ENCODE measurements around the gene SH3PXD2B. TPM values are rescaled to one million over a fixed set of nuclear protein-coding genes. Genes with fewer than 3 reads are reported as not detected.

SH3PXD2B gene
- total and polyA plus RNA-seq, 8 donors: 6.7 to 63.0 (median 20.5) TPM

- Histone ChIP-seq H3K36me3 (peaks cover 32 to 96% (median 96%) of the 10 kb centered on the region in 4 donors), H3K27me3 (no peaks in the 10 kb centered on the region), H3K9me3 (no peaks in the 10 kb centered on the region), H3K4me1 (peaks cover 0 to 13% (median 7%) of the 10 kb centered on the region in 4 donors), H3K4me3 (no peak overlapping the region), H3K27ac (peak overlapping the region in 1 of 5 donors; percentile 17)
- 41 to 77% (median 52%) methylated on average over 5 of the region's 5 CpGs for WGBS, 5 donors
- intact Hi-C loops (cut with DNase I; ENCODE audit: low total_unique reads): no loop called here
- peak in 1 of 2 donors; percentile 31 for DNase-seq
- TF ChIP-seq EP300 (IDR thresholded peaks at IDR 0.05) (no peak), POLR2AphosphoS5 (IDR thresholded peaks at IDR 0.05) (peak in 1 of 3 donors; percentile 39)
- TF ChIP-seq, protein P1, sequence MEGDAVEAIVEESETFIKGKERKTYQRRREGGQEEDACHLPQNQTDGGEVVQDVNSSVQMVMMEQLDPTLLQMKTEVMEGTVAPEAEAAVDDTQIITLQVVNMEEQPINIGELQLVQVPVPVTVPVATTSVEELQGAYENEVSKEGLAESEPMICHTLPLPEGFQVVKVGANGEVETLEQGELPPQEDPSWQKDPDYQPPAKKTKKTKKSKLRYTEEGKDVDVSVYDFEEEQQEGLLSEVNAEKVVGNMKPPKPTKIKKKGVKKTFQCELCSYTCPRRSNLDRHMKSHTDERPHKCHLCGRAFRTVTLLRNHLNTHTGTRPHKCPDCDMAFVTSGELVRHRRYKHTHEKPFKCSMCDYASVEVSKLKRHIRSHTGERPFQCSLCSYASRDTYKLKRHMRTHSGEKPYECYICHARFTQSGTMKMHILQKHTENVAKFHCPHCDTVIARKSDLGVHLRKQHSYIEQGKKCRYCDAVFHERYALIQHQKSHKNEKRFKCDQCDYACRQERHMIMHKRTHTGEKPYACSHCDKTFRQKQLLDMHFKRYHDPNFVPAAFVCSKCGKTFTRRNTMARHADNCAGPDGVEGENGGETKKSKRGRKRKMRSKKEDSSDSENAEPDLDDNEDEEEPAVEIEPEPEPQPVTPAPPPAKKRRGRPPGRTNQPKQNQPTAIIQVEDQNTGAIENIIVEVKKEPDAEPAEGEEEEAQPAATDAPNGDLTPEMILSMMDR (IDR thresholded peaks at IDR 0.05): no peak
These were observed 106.2 kb downstream of the SH3PXD2B start for GRCh38 chr5:172348084-172348483.

- intact Hi-C loops (cut with DNase I; ENCODE audit: low total_unique reads): no loop called here
These were observed 106.8 kb downstream of the SH3PXD2B start for GRCh38 chr5:172347496-172348052.

GRCh38 chr5:172345881-172346280, 108.4 kb downstream of the SH3PXD2B start:
- peaks cover 32 to 98% (median 97%) of the 10 kb centered on the region in 4 donors for H3K36me3 ChIP-seq
- intact Hi-C loops (cut with DNase I; ENCODE audit: low total_unique reads): no loop called here
- no peaks in the 10 kb centered on the region for H3K27me3 ChIP-seq
- no peaks in the 10 kb centered on the region for H3K9me3 ChIP-seq
- H3K27ac ChIP-seq: no peak overlapping the region
- no peak for DNase-seq
- H3K4me3 ChIP-seq: no peak overlapping the region
- TF ChIP-seq POLR2A (IDR thresholded peaks at IDR 0.05) (no peak), EP300 (IDR thresholded peaks at IDR 0.05) (no peak), POLR2AphosphoS5 (IDR thresholded peaks at IDR 0.05) (no peak)
- TF ChIP-seq, protein P1 (IDR thresholded peaks at IDR 0.05): no peak
- H3K4me1 ChIP-seq: peaks cover 0 to 13% (median 7%) of the 10 kb centered on the region in 4 donors
- 80 to 93% (median 89%) methylated on average over 9 to 11 of the region's 11 CpGs for WGBS, 5 donors

More at GRCh38 chr5:172347496-172348052, 106.8 kb downstream of the SH3PXD2B start:
- DNase-seq: no peak
- H3K36me3 ChIP-seq: peaks cover 32 to 96% (median 96%) of the 10 kb centered on the region in 4 donors
- no peaks in the 10 kb centered on the region for H3K27me3 ChIP-seq
- TF ChIP-seq POLR2A (IDR thresholded peaks at IDR 0.05) (no peak), EP300 (IDR thresholded peaks at IDR 0.05) (no peak), POLR2AphosphoS5 (IDR thresholded peaks at IDR 0.05) (no peak)
- TF ChIP-seq, protein P1 (IDR thresholded peaks at IDR 0.05): no peak
- H3K27ac ChIP-seq: peak overlapping the region in 1 of 5 donors; percentile 17
- H3K9me3 ChIP-seq: no peaks in the 10 kb centered on the region
- WGBS, 5 donors: 54 to 66% (median 58%) methylated on average over 8 of the region's 8 CpGs
- H3K4me1 ChIP-seq: peaks cover 0 to 13% (median 7%) of the 10 kb centered on the region in 4 donors
- H3K4me3 ChIP-seq: no peak overlapping the region

GRCh38 chr5:172344855-172345409, 109.4 kb downstream of the SH3PXD2B start:
- Histone ChIP-seq H3K9me3 (no peaks in the 10 kb centered on the region), H3K4me3 (no peak overlapping the region), H3K27ac (no peak overlapping the region), H3K4me1 (peaks cover 0 to 13% (median 7%) of the 10 kb centered on the region in 4 donors), H3K36me3 (peaks cover 35 to 98% (median 97%) of the 10 kb centered on the region in 4 donors), H3K27me3 (no peaks in the 10 kb centered on the region)
- TF ChIP-seq POLR2A (IDR thresholded peaks at IDR 0.05) (no peak), EP300 (IDR thresholded peaks at IDR 0.05) (no peak), POLR2AphosphoS5 (IDR thresholded peaks at IDR 0.05) (no peak)
- TF ChIP-seq, protein P1 (IDR thresholded peaks at IDR 0.05): no peak
- WGBS, 5 donors: 82 to 84% (median 83%) methylated on average over 3 of the region's 3 CpGs
- no peak for DNase-seq
- intact Hi-C loops (cut with DNase I; ENCODE audit: low total_unique reads): no loop called here

All from stomach (tissue), 9 donors.